A549 (cell line): ENCODE measurements around the gene SNX2. TPM values are rescaled to one million over a fixed set of nuclear protein-coding genes. Genes with fewer than 3 reads are reported as not detected.

ENCODE experiments used
- ATAC-seq, 2 experiments: fragments of 200-7000 bp in 1 of 2; fragments of >200 bp in 1 of 2; cut with Nextera tagmentation in 1 of 2; cut with Tn5 transposase in 1 of 2; 3 replicates each; pipeline versions ENCODE4 v1.8.0 to v1.9.1; 2018 to 2020; ENCODE audit warnings: mild to moderate bottlenecking in 1 of 2, moderate library complexity in 1 of 2
- CTCF ChIA-PET: fragments of 300-600 bp; sonication (Branson Sonifier 250); formaldehyde crosslinking; extraction: SDS; loops from one replicate; lab custom pipeline; 2021; ENCODE audit warnings: antibody characterized with exemption, inconsistent platforms; lab: Yijun Ruan, JAX
- POLR2A ChIA-PET: fragments of 350-600 bp; formaldehyde crosslinking; extraction: SDS; loops from one replicate; lab custom pipeline; 2021; ENCODE audit warnings: antibody characterized with exemption, inconsistent platforms; lab: Yijun Ruan, JAX
- DNase-seq, 2 experiments: peaks; one replicate each; pipeline versions ENCODE4 v3.0.0 to v3.0.0-alpha.2; 2011 to 2016; ENCODE audit warnings: low read depth in 1 of 2, low spot score in 1 of 2
- FAIRE-seq: peaks from 2 replicates; lab custom pipeline; 2011; peaks lifted over from hg19 to GRCh38; lab: Jason Lieb, UNC
- H3K27ac ChIP-seq, 2 experiments: fragments of >200 bp; sonication (Bioruptor Twin); formaldehyde crosslinking; 3 replicates each; pipeline ENCODE4 v1.5.1; 2016 to 2017
- H3K4me1 ChIP-seq: fragments of >200 bp; sonication (Bioruptor Twin); formaldehyde crosslinking; 3 replicates; pipeline ENCODE4 v1.6.1; 2016
- H3K4me2 ChIP-seq: fragments of >200 bp; sonication (Bioruptor Twin); formaldehyde crosslinking; 3 replicates; pipeline ENCODE4 v1.6.1; 2016
- H3K4me3 ChIP-seq: fragments of >200 bp; sonication (Bioruptor Twin); formaldehyde crosslinking; 3 replicates; pipeline ENCODE4 v1.5.1; 2016
- H3K9me3 ChIP-seq: fragments of >200 bp; sonication (Bioruptor Twin); formaldehyde crosslinking; 3 replicates; pipeline ENCODE4 v1.6.1; 2016
- BCL3 ChIP-seq: fragments of >200 bp; sonication (Bioruptor Twin); formaldehyde crosslinking; IDR thresholded peaks from 3 replicates; pipeline ENCODE4 v1.6.1; 2016
- BHLHE40 ChIP-seq: IDR thresholded peaks from 2 replicates; pipeline ENCODE4 v1.6.1; 2012; ENCODE audit warnings: low read depth, low read length, inconsistent platforms
- CBX8 ChIP-seq: fragments of 200-600 bp; sonication (generic); IDR thresholded peaks from 2 replicates; pipeline ENCODE4 v1.6.1; 2016
- CEBPB ChIP-seq, 2 experiments: fragments of >200 bp in 1 of 2; sonication (Bioruptor Twin) in 1 of 2; formaldehyde crosslinking in 1 of 2; IDR thresholded peaks; 2 replicates each; pipeline ENCODE4 v1.6.1; 2012 to 2016
- CTCF ChIP-seq: fragments of >200 bp; sonication (Bioruptor Twin); formaldehyde crosslinking; IDR thresholded peaks from 3 replicates; pipeline ENCODE4 v1.5.1; 2016
- EHF ChIP-seq: fragments of 250-450 bp; sonication (Bioruptor Pico); IDR thresholded peaks from 2 replicates; pipeline ENCODE4 v1.5.0; 2020; ENCODE audit warnings: mild to moderate bottlenecking
- ELK1 ChIP-seq: fragments of 150-350 bp; IDR thresholded peaks from 2 replicates; pipeline ENCODE4 v1.6.1; 2014; ENCODE audit warnings: low read depth, mild to moderate bottlenecking, low read length
- EP300 ChIP-seq, 2 experiments: fragments of >200 bp; sonication (Bioruptor Twin); formaldehyde crosslinking; IDR thresholded peaks; 2 replicates in 1 of 2; 3 replicates in 1 of 2; pipeline ENCODE4 v1.6.1; 2016 to 2017
- HDAC2 ChIP-seq: fragments of 200-600 bp; sonication (generic); IDR thresholded peaks from 2 replicates; pipeline ENCODE4 v1.6.1; 2016
- HES2 ChIP-seq: fragments of >200 bp; sonication (Bioruptor Twin); formaldehyde crosslinking; IDR thresholded peaks from 2 replicates; pipeline ENCODE4 v1.6.1; 2016
- HEYL ChIP-seq: fragments of 250-450 bp; sonication (Bioruptor Pico); IDR thresholded peaks from 2 replicates; pipeline ENCODE4 v1.8.0; 2021; ENCODE audit warnings: mild to moderate bottlenecking, moderate library complexity
- HMGXB4 ChIP-seq: fragments of 250-450 bp; sonication (Bioruptor Pico); IDR thresholded peaks from 2 replicates; pipeline ENCODE4 v1.5.0; 2021; ENCODE audit warnings: mild to moderate bottlenecking, moderate library complexity, borderline replicate concordance
- KDM1A ChIP-seq: fragments of 200-600 bp; sonication (generic); IDR thresholded peaks from 2 replicates; pipeline ENCODE4 v1.6.1; 2016; ENCODE audit warnings: low read depth, mild to moderate bottlenecking
- KDM5A ChIP-seq: fragments of 200-600 bp; sonication (generic); IDR thresholded peaks from 2 replicates; pipeline ENCODE4 v1.6.1; 2016; ENCODE audit warnings: antibody characterized with exemption, mild to moderate bottlenecking
- PHF8 ChIP-seq: fragments of 200-600 bp; sonication (generic); IDR thresholded peaks from 2 replicates; pipeline ENCODE4 v1.6.1; 2016; ENCODE audit warnings: low read depth, mild to moderate bottlenecking, antibody characterized with exemption, moderate library complexity, borderline replicate concordance
- POLR2AphosphoS2 ChIP-seq: conservative IDR thresholded peaks from 2 replicates; pipeline ENCODE4 v1.6.1; 2012; ENCODE audit warnings: low read length, improper control_type of control experiment, inconsistent platforms
- RAD21 ChIP-seq, 2 experiments: fragments of >200 bp in 1 of 2; sonication (Bioruptor Twin) in 1 of 2; formaldehyde crosslinking in 1 of 2; IDR thresholded peaks in 1 of 2; conservative IDR thresholded peaks in 1 of 2; 2 replicates in 1 of 2; 3 replicates in 1 of 2; pipeline ENCODE4 v1.6.1; 2012 to 2018; ENCODE audit warnings: inconsistent platforms in 1 of 2
- RARB ChIP-seq: fragments of 250-450 bp; sonication (Bioruptor Pico); IDR thresholded peaks from 2 replicates; pipeline ENCODE4 v1.8.0; 2021; ENCODE audit warnings: mild to moderate bottlenecking, moderate library complexity
- RCOR1 ChIP-seq: fragments of 150-350 bp; IDR thresholded peaks from 2 replicates; pipeline ENCODE4 v1.6.1; 2014; ENCODE audit warnings: antibody characterized with exemption, low read length, low read depth
- REST ChIP-seq: fragments of 200-600 bp; sonication (generic); IDR thresholded peaks from 2 replicates; pipeline ENCODE4 v1.6.1; 2016; ENCODE audit warnings: antibody characterized with exemption, mild to moderate bottlenecking, moderate library complexity
- RFX5 ChIP-seq: fragments of 450-650 bp; IDR thresholded peaks from 2 replicates; pipeline ENCODE4 v1.7.1; 2014; ENCODE audit warnings: antibody characterized with exemption, mild to moderate bottlenecking, moderate library complexity
- SMC3 ChIP-seq: fragments of >200 bp; sonication (Bioruptor Twin); formaldehyde crosslinking; IDR thresholded peaks from 3 replicates; pipeline ENCODE4 v1.6.1; 2018; ENCODE audit warnings: inconsistent platforms
- SREBF2 ChIP-seq: fragments of 450-650 bp; IDR thresholded peaks from 2 replicates; pipeline ENCODE4 v1.6.1; 2014; ENCODE audit warnings: mild to moderate bottlenecking, moderate library complexity
- TFCP2L1 ChIP-seq: fragments of 250-450 bp; sonication (Bioruptor Pico); IDR thresholded peaks from 2 replicates; pipeline ENCODE4 v1.5.0; 2021; ENCODE audit warnings: mild to moderate bottlenecking
- USF2 ChIP-seq: fragments of 450-650 bp; IDR thresholded peaks from 2 replicates; pipeline ENCODE4 v1.6.1; 2014; ENCODE audit warnings: antibody characterized with exemption
- ZC3H11A ChIP-seq: fragments of 450-650 bp; IDR thresholded peaks from 2 replicates; pipeline ENCODE4 v1.6.1; 2014; ENCODE audit warnings: antibody characterized with exemption, mild to moderate bottlenecking
- ZSCAN20 ChIP-seq: fragments of 250-450 bp; sonication (Bioruptor Pico); IDR thresholded peaks from 2 replicates; pipeline ENCODE4 v1.8.0; 2022; ENCODE audit warnings: mild to moderate bottlenecking, moderate library complexity
- WGBS: methylation state at CpG from one replicate; pipeline ENCODE4 v1.1.6; 2017; ENCODE audit errors: missing lambda C conversion rate; 5-methylcytosine and 5-hydroxymethylcytosine counted together
- polyA plus RNA-seq, 4 experiments: library from polyadenylated mRNA; depleted of rRNA in 3 of 4; stranded (reverse); fragments of >200 nt; fragmentation: RNase III in 1 of 4; extraction: RNeasy Plus Mini Kit Qiagen cat#74134 plus additional on column Dnase treatment in 1 of 4; gene quantifications; 2 replicates in 3 of 4; 3 replicates in 1 of 4; pipeline ENCODE4 v1.2.3, GENCODE V29; 2011 to 2017

SNX2 gene
- polyA plus RNA-seq, 2 of the 4 experiments (the other 2 are of a cell fraction), result 52.9 to 60.6 TPM

GRCh38 chr5:122730037-122730436 is 44.8 kb upstream of the SNX2 start:
- POLR2A ChIA-PET, result no interaction called here
- CTCF ChIA-PET, result no interaction called here
- no peak overlapping the region for H3K4me3 ChIP-seq
- no peak for DNase-seq
- H3K4me1 ChIP-seq, result peaks cover 9% of the 10 kb centered on the region; the same call in 1 of the 3 replicates
- H3K4me2 ChIP-seq, result no peak overlapping the region
- H3K27ac ChIP-seq, result no peak overlapping the region
- WGBS, result 63% methylated on average over 1 of the region's 1 CpG
- no peaks in the 10 kb centered on the region for H3K9me3 ChIP-seq
- TF ChIP-seq RAD21 (conservative IDR thresholded peaks at IDR 0.05 in 1 of 2, IDR thresholded peaks at IDR 0.05 in 1 of 2) (no peak), EP300 (IDR thresholded peaks at IDR 0.05) (no peak), CEBPB (IDR thresholded peaks at IDR 0.05) (no peak), RARB (CRISPR knock-in tag) (no peak), USF2 (no peak), HES2 (no peak), SREBF2 (no peak), BHLHE40 (no peak), HDAC2 (no peak), ELK1 (no peak), HEYL (CRISPR knock-in tag) (no peak), REST (no peak), EHF (no peak), ZC3H11A (no peak), SMC3 (no peak), RCOR1 (no peak), BCL3 (no peak), KDM1A (no peak), TFCP2L1 (CRISPR knock-in tag) (no peak)
- no peak for FAIRE-seq
- ATAC-seq, result no peak

- ATAC-seq (no peak), DNase-seq (no peak), FAIRE-seq (no peak)
- peaks cover 9% of the 10 kb centered on the region; the same call in 1 of the 3 replicates for H3K4me1 ChIP-seq
- H3K27ac ChIP-seq, result no peak overlapping the region
- 96% methylated on average over 1 of the region's 1 CpG for WGBS
- ChIA-PET POLR2A (no interaction called here), CTCF (no interaction called here)
- H3K9me3 ChIP-seq, result no peaks in the 10 kb centered on the region
- no peak overlapping the region for H3K4me2 ChIP-seq
- no peak overlapping the region for H3K4me3 ChIP-seq
- TF ChIP-seq EHF (no peak), CBX8 (no peak), ZSCAN20 (CRISPR knock-in tag) (no peak), KDM5A (no peak), KDM1A (no peak), PHF8 (no peak), SMC3 (no peak), HMGXB4 (no peak), RFX5 (no peak), USF2 (no peak), POLR2AphosphoS2 (no peak), HDAC2 (no peak), CTCF (no peak)
Observed at GRCh38 chr5:122730456-122730855, 44.4 kb upstream of the SNX2 start.
